Immature natural killer cell (primary cell): ENCODE results near the gene RABL3. TPM values are rescaled to one million over a fixed set of nuclear protein-coding genes. Genes with fewer than 3 reads are reported as not detected.
"Not testable (repeated sequence)": the region's sequence is repeated elsewhere in the genome, so short reads cannot be mapped to it uniquely, and the experiment has no call there.

Experiments
- DNase-seq, 3 donors: peaks; one replicate each; pipeline ENCODE4 v3.0.0; 2022; ENCODE audit warnings: mixed read lengths in 1 of 3
- H3K27ac Mint-ChIP-seq, 6 donors: one replicate each; pipeline ENCODE4 v1.8.0; 2020; ENCODE audit warnings: mixed read lengths in 6 of 6, mild to moderate bottlenecking in 5 of 6, inconsistent platforms in 4 of 6, moderate library complexity in 3 of 6
- H3K27me3 Mint-ChIP-seq, 3 donors: one replicate each; pipeline ENCODE4 v1.8.0; 2020 to 2021; ENCODE audit warnings: low read depth in 3 of 3, mild to moderate bottlenecking in 3 of 3, mixed read lengths in 3 of 3, moderate library complexity in 3 of 3, inconsistent platforms in 1 of 3
- H3K36me3 Mint-ChIP-seq, 3 donors: one replicate each; pipeline ENCODE4 v1.8.0; 2020; ENCODE audit warnings: mixed read lengths in 3 of 3, inconsistent platforms in 2 of 3, mild to moderate bottlenecking in 2 of 3
- H3K4me1 Mint-ChIP-seq, 2 donors: one replicate each; pipeline ENCODE4 v1.8.0; 2020; ENCODE audit warnings: inconsistent platforms in 2 of 2, mild to moderate bottlenecking in 2 of 2, mixed read lengths in 2 of 2, moderate library complexity in 1 of 2
- H3K4me3 Mint-ChIP-seq, 5 donors: one replicate each; pipeline ENCODE4 v1.8.0; 2020; ENCODE audit warnings: mild to moderate bottlenecking in 5 of 5, mixed read lengths in 5 of 5, inconsistent platforms in 3 of 5, moderate library complexity in 3 of 5
- H3K9me3 Mint-ChIP-seq, 6 donors: one replicate each; pipeline ENCODE4 v1.8.0; 2020; ENCODE audit warnings: mild to moderate bottlenecking in 6 of 6, mixed read lengths in 6 of 6, inconsistent platforms in 4 of 6, moderate library complexity in 3 of 6
- polyA plus RNA-seq, 3 donors: library from polyadenylated mRNA; unstranded; fragments of 300-500 nt; fragmentation: Illumina TruSeq; gene quantifications; one replicate each; pipeline ENCODE4 v1.2.3, GENCODE V29; 2021

The RABL3 gene
- polyA plus RNA-seq, 3 donors from 2014 or later = 19.8 to 26.4 (median 26.1) TPM

GRCh38 chr3:120641696-120642246 lies 100.5 kb downstream of the RABL3 start:
- Mint-ChIP-seq H3K27me3 (peaks cover 2 to 6% (median 3%) of the 10 kb centered on the region in 3 donors), H3K27ac (no peak overlapping the region), H3K9me3 (no peaks in the 10 kb centered on the region), H3K4me1 (no peaks in the 10 kb centered on the region), H3K36me3 (no peaks in the 10 kb centered on the region), H3K4me3 (no peak overlapping the region)
- no peak for DNase-seq

DNA sequence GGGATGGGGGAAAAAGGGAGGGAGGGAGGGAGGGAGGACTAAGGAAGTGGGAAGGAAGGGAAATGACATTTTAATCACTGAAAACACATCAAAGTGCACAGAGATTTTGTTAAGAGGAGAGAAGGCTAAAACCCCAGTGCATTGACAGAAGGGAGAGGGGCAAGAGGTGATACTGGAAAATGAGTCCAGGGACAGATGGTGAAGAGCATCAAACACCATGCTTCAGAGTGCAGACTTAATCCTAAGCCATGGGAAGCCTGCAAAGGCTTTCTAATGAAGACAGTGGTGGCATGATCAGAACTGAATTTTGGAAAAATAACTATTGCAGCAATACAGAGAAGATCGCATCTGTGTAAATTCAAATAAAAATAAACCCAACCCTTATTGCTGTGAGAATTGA lies 102.1 kb downstream of the RABL3 start:
- H3K27me3 Mint-ChIP-seq = peaks cover 0 to 6% (median 3%) of the 10 kb centered on the region in 3 donors
- no peaks in the 10 kb centered on the region for H3K36me3 Mint-ChIP-seq
- no peak overlapping the region for H3K27ac Mint-ChIP-seq
- H3K4me3 Mint-ChIP-seq = no peak overlapping the region
- no peaks in the 10 kb centered on the region for H3K9me3 Mint-ChIP-seq
- no peaks in the 10 kb centered on the region for H3K4me1 Mint-ChIP-seq
- DNase-seq = no peak

DNA sequence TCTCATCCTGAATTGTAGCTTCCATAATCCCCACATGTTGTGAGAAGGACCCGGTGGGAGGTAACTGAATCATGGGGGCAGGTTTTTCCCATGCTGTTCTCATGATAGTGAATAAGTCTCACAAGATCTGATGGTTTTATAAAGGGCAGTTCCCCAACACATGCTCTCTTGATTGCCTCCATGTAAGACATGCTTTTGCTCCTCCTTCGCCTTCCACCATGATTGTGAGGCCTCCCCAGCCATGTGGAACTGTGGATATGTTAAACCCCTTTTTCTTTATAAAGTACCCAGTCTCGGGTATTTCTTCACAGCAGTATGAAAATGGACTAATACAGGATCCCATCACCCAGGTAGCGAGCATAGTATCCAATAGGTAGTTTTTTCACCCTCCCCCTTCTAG lies 103.5 kb downstream of the RABL3 start:
- not testable (repeated sequence) for H3K4me3 Mint-ChIP-seq, H3K27ac Mint-ChIP-seq

DNA sequence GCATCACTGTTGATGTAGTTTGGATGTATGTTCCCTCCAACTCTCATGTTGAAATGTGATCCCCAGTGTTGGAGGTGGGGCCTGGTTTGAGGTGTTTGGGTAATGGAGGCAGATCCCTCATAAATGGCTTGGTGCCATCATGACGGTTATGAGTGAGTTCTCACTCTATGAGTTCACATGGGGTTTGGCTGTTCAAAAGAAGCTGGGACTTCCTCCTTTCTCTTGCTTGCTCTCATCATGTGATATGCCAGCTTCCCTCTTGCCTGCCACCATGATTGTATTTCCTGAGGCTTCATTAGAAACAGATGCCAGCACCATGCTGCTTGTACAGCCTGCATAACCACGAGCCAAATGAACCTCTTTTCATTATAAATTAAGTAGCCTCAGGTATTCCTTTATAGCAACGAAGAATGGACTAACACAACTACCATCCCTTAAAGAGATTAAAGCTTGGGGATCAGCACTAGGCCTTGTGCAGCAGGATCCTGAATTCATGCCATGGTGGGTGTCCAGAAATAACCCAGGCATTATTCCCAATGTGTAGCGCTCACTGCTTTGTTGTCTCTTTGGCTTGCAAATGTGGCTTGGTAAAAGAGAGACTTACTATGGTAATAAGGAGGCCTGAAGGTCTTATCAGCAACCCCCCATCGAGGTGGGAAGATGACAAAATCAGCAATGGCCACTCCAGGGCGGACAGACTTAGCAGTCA lies 104.3 kb downstream of the RABL3 start:
- no peaks in the 10 kb centered on the region for H3K4me1 Mint-ChIP-seq
- peaks cover under 1 to 3% (median 2%) of the 10 kb centered on the region in 3 donors for H3K27me3 Mint-ChIP-seq
- no peaks in the 10 kb centered on the region for H3K36me3 Mint-ChIP-seq
- no peak overlapping the region for H3K4me3 Mint-ChIP-seq
- H3K27ac Mint-ChIP-seq = no peak overlapping the region
- H3K9me3 Mint-ChIP-seq = no peaks in the 10 kb centered on the region
- DNase-seq = no peak

More for the DNA sequence above, 103.5 kb downstream of the RABL3 start:
- H3K27me3 Mint-ChIP-seq, H3K9me3 Mint-ChIP-seq, H3K4me1 Mint-ChIP-seq, DNase-seq, H3K36me3 Mint-ChIP-seq: not testable (repeated sequence)

DNA sequence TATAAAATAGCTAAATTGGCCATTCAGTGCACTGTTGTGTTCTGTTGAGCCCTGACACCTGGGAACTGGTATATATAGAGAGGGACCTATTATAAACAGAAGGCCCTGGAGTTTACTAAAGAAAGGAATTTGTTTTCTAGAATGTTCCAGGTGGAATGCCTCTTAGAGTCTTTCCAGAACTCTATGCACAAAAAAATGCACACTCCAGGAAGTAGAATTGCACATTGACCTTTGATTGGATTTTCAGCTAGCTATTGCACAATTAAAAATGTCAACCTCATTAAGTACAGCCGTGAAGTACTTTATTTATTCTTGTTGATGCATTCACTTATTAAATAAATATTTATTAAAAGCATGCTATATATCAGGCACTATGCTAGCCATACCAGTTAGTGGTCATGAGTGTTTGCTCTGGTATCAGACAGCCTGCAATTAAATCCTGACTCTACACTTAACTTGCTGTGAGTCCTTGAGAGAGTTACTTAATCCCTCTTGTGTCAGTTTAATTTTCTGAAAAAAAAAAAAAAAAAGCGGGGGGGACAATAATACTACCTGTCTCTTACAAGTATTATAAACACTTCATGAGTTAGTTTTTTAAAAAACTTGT lies 105.4 kb downstream of the RABL3 start:
- Mint-ChIP-seq H3K4me1 (no peaks in the 10 kb centered on the region), H3K4me3 (no peak overlapping the region)
- DNase-seq = no peak

More for the DNA sequence above, 105.4 kb downstream of the RABL3 start:
- Mint-ChIP-seq H3K36me3 (no peaks in the 10 kb centered on the region), H3K27ac (no peak overlapping the region), H3K9me3 (no peaks in the 10 kb centered on the region), H3K27me3 (peaks cover 0 to 3% (median 2%) of the 10 kb centered on the region in 3 donors)

Other genes with a start within 250 kb of the RABL3 start
- 100 to 1,000 TPM; 202 to 231 (median 217) TPM for gene NDUFB4, start 146.2 kb downstream of the RABL3 start, polyA plus RNA-seq
- 1 to 10 TPM in 2 of 3 donors, not detected in 1; 1.2 to 2.5 TPM for gene HGD, start 60.3 kb downstream of the RABL3 start, polyA plus RNA-seq
- 10 to 100 TPM in 2 of 3 donors, 1 to 10 TPM in 1; 10.0 to 15.9 (median 11.0) TPM for gene GTF2E1, start 228 bp upstream of the RABL3 start, polyA plus RNA-seq
- gene STXBP5L, start 165.7 kb upstream of the RABL3 start, polyA plus RNA-seq = not detected